Stimulated activated CD8-positive, alpha-beta memory T cell treated with anti-CD3 and anti-CD28 coated beads, Interleukin-4, amount 100 ng/mL, for 24 hours (primary cell): Measurements from ENCODE around the gene RND1.
"Not testable (repeated sequence)": the region's sequence is repeated elsewhere in the genome, so short reads cannot be mapped to it uniquely, and the experiment has no call there.

Source experiments
- DNase-seq: peaks from one replicate; pipeline ENCODE4 v3.0.0-alpha.2; 2020; ENCODE audit warnings: low read depth

The RND1 gene

GRCh38 chr12:48866052-48866711, 512 bp upstream of the RND1 start:
- no peak for DNase-seq

GRCh38 chr12:48863291-48863690, 2.4 kb downstream of the RND1 start:
- no peak for DNase-seq

- DNase-seq, result no peak
These were observed 2.9 kb downstream of the RND1 start for GRCh38 chr12:48862760-48863159.

- DNase-seq, result no peak
These were observed 4.6 kb downstream of the RND1 start for GRCh38 chr12:48861111-48861510.

- DNase-seq, result not testable (repeated sequence)
These were observed 5.4 kb downstream of the RND1 start for GRCh38 chr12:48860236-48860635.

GRCh38 chr12:48859607-48860006, 6.1 kb downstream of the RND1 start:
- no peak for DNase-seq

GRCh38 chr12:48858043-48858442, 7.6 kb downstream of the RND1 start:
- DNase-seq, result no peak

- DNase-seq, result no peak
These were observed 8.2 kb downstream of the RND1 start for GRCh38 chr12:48857278-48857994.

GRCh38 chr12:48856379-48856778, 9.3 kb downstream of the RND1 start:
- DNase-seq, result no peak

- not testable (repeated sequence) for DNase-seq
These were observed 10.7 kb downstream of the RND1 start for GRCh38 chr12:48854932-48855331.

- no peak for DNase-seq
These were observed 11.2 kb downstream of the RND1 start for GRCh38 chr12:48854488-48854887.

GRCh38 chr12:48852734-48853688, 12.7 kb downstream of the RND1 start:
- peak; percentile 71 for DNase-seq

GRCh38 chr12:48851883-48852733, 13.6 kb downstream of the RND1 start, which contains the start of gene DDX23:
Gene DDX23 (minus strand): TSS chr12:48852163. CDS start chr12:48845782, 6,381 bp downstream.
- peak; percentile 88 for DNase-seq

GRCh38 chr12:48842021-48842420, 23.6 kb downstream of the RND1 start:
- DNase-seq, result not testable (repeated sequence)

GRCh38 chr12:48838048-48838447, 27.6 kb downstream of the RND1 start:
- DNase-seq, result no peak

GRCh38 chr12:48832321-48833060, 33.2 kb downstream of the RND1 start:
- DNase-seq, result no peak

GRCh38 chr12:48831257-48831656, 34.4 kb downstream of the RND1 start:
- no peak for DNase-seq

- DNase-seq, result no peak
These were observed 36.7 kb downstream of the RND1 start for GRCh38 chr12:48828841-48829575.

- DNase-seq, result no peak
These were observed 37.4 kb downstream of the RND1 start for GRCh38 chr12:48828293-48828692.

- DNase-seq, result no peak
These were observed 38.1 kb downstream of the RND1 start for GRCh38 chr12:48827513-48828096.
